Central memory CD4-positive, alpha-beta T cell (primary cell): ENCODE measurements around the gene ZNF474.

Experiments used
- DNase-seq: peaks from one replicate; pipeline ENCODE4 v3.0.0; 2022

ZNF474 gene

GRCh38 chr5:122182491-122182921 is 53.2 kb downstream of the ZNF474 start:
- no peak for DNase-seq

- DNase-seq = no peak
These were observed 53.9 kb downstream of the ZNF474 start for GRCh38 chr5:122183098-122183787.

GRCh38 chr5:122183788-122184170 is 54.4 kb downstream of the ZNF474 start:
- no peak for DNase-seq

GRCh38 chr5:122184676-122185255 is 55.4 kb downstream of the ZNF474 start:
- DNase-seq = no peak

- DNase-seq = no peak
These were observed 58.1 kb downstream of the ZNF474 start for GRCh38 chr5:122187426-122187825.

GRCh38 chr5:122190156-122190555 is 60.8 kb downstream of the ZNF474 start:
- DNase-seq = no peak

GRCh38 chr5:122192497-122193496 is 63.5 kb downstream of the ZNF474 start:
- no peak for DNase-seq

- DNase-seq = no peak
These were observed 66.6 kb downstream of the ZNF474 start for GRCh38 chr5:122195802-122196394.

- no peak for DNase-seq
These were observed 69.8 kb downstream of the ZNF474 start for GRCh38 chr5:122199146-122199545.

- DNase-seq = no peak
These were observed 71.1 kb downstream of the ZNF474 start for GRCh38 chr5:122200450-122200849.

GRCh38 chr5:122200865-122201264 is 71.5 kb downstream of the ZNF474 start:
- no peak for DNase-seq

GRCh38 chr5:122201365-122201764 is 72.0 kb downstream of the ZNF474 start:
- DNase-seq = no peak

- DNase-seq = no peak
These were observed 73.6 kb downstream of the ZNF474 start for GRCh38 chr5:122202952-122203351.
